Adrenal gland (tissue), 12 donors: Measurements from ENCODE around the gene PRLR. TPM values are rescaled to one million over a fixed set of nuclear protein-coding genes. Genes with fewer than 3 reads are reported as not detected.

Experiments used
- DNase-seq, 7 donors: peaks; one replicate each; pipeline ENCODE4 v3.0.0-alpha.2; 2019 to 2020
- H3K27ac ChIP-seq, 5 donors: fragments of 200-600 bp; sonication (generic) in 4 of 5; 1 replicate in 3 of 5; 2 replicates in 2 of 5; pipeline versions ENCODE4 v1.5.1 to v1.8.0; 2016 to 2020; ENCODE audit warnings: mild to moderate bottlenecking in 1 of 5
- H3K27me3 ChIP-seq: fragments of 200-600 bp; 2 replicates; pipeline ENCODE4 v1.8.0; 2021
- H3K36me3 ChIP-seq, 2 donors: fragments of 200-600 bp; replicated peaks in 1 of 2; 1 replicate in 1 of 2; 2 replicates in 1 of 2; pipeline versions ENCODE4 v1.5.1 to v1.8.0; 2018 to 2022
- H3K4me1 ChIP-seq, 2 donors: fragments of 200-600 bp; replicated peaks in 1 of 2; 1 replicate in 1 of 2; 2 replicates in 1 of 2; pipeline versions ENCODE4 v1.5.1 to v1.8.0; 2018 to 2021
- H3K4me3 ChIP-seq, 4 donors: fragments of 200-600 bp; sonication (generic) in 3 of 4; one replicate each; pipeline ENCODE4 v1.5.1; 2016 to 2018
- H3K9me3 ChIP-seq, 3 donors: fragments of 200-600 bp; sonication (generic) in 1 of 3; replicated peaks in 1 of 3; 1 replicate in 2 of 3; 2 replicates in 1 of 3; pipeline versions ENCODE4 v1.5.1 to v1.8.0; 2016 to 2021
- CTCF ChIP-seq, 6 experiments: fragments of 450-650 bp in 4 of 6; fragments of 200-600 bp in 2 of 6; sonication (generic) in 1 of 6; IDR thresholded peaks; 1 replicate in 5 of 6; 2 replicates in 1 of 6; pipeline versions ENCODE4 v1.5.1 to v1.8.0; 2016 to 2021; ENCODE audit warnings: antibody characterized with exemption in 6 of 6, mild to moderate bottlenecking in 2 of 6, moderate library complexity in 1 of 6
- POLR2A ChIP-seq, 2 donors: fragments of 450-650 bp; IDR thresholded peaks; one replicate each; pipeline ENCODE4 v1.6.1; 2017; ENCODE audit warnings: antibody characterized with exemption in 2 of 2, mild to moderate bottlenecking in 2 of 2, moderate library complexity in 1 of 2
- WGBS, 4 donors: extraction: QIAGEN DNeasy Blood & Tissue Kit in 2 of 4; methylation state at CpG; one replicate each; pipeline versions ENCODE4 v1.1.5 to v1.1.7; 2013 to 2017; 5-methylcytosine and 5-hydroxymethylcytosine counted together
- intact Hi-C, 2 donors: fragments of 100-400 bp; cut with DNase I; formaldehyde crosslinking; loops; one replicate each; pipeline versions ENCODE4 v1.14.1 to v1.15.0; 2022 to 2023
- polyA plus RNA-seq, 3 donors: library from polyadenylated mRNA; stranded (reverse); fragments of 200-250 nt in 2 of 3; fragments of 350-450 nt in 1 of 3; fragmentation: Illumina TruSeq in 1 of 3; extraction: RNeasy Lipid Tissue Mini Kit (QIAGEN cat#74804) in 1 of 3; gene quantifications; one replicate each; pipeline ENCODE4 v1.2.3, GENCODE V29; 2013 to 2014
- total RNA-seq, 9 donors: library from RNA; depleted of rRNA in 4 of 9; stranded (reverse); fragments of >200 nt in 4 of 9; fragments of 120-200 nt in 1 of 9; fragmentation: NEBNext Ultra II Directional in 1 of 9; extraction: Animal tissue kit (Norgen Biotek cat#: 25700) in 1 of 9; gene quantifications; one replicate each; pipeline versions ENCODE4 v1.1.0 to v1.2.4, GENCODE V29; 2013 to 2023
- donor health status: healthy with polysubstance abuse.
- donor health status: Bipolar disorder and iron deficiency.
- donor health status: DM: yes; HTN: yes; CAD: no.
- donor health status: DM: no; HTN: no; CAD: no.
- donor health status: DM: no; HTN: no; CAD: no.
- donor health status: DM: yes; HTN: yes; CAD: no.

The PRLR gene
- total and polyA plus RNA-seq, 12 donors: 2.1 to 149 (median 74.1) TPM

DNA sequence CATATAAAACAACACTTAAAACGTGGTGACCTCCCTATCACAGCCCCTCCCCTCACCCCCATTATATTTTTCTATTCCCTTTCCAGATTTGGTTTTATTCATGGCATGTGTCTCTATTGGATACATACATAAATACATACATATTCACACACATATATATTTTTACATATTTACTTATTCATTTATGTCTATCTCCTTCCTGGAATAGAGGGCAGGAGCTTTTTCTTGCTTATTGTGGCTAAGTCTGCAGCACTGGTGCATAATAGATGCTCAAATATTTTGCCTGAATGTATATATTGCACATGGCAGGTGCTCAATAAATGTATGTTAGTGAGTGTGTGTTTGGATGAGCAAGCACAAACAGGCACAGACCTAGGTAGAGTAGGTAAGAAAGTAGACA, 185.0 kb downstream of the PRLR start:
- intact Hi-C loops: no loop called here
- DNase-seq: no peak
- 24 to 52% (median 49%) methylated on average over 1 of the region's 1 CpG for WGBS, 4 donors

DNA sequence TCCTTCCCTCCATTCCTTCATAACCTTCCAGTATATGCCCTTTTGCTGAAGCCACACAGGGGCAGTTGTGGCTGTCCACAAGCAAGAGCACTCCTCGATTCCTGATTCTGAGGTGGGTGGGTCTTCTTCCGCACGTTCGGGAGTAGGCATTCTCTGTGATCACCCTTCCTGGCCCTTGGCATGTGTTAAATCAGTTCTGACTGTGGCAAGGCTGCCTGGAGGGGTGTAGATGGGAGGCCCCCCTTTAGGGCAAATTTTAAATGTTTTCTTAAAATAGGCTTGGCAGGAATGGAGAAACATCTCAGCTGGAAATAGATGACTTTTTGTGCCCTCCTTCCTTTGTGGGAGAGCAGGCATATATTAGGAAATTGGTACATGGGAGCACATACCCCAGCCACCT, 185.6 kb downstream of the PRLR start:
- intact Hi-C loops: no loop called here
- no peaks in the 10 kb centered on the region for H3K4me1 ChIP-seq
- DNase-seq: no peak

More for the DNA sequence above, 185.0 kb downstream of the PRLR start:
- no peaks in the 10 kb centered on the region for H3K27me3 ChIP-seq
- H3K4me3 ChIP-seq: no peak overlapping the region
- H3K4me1 ChIP-seq: no peaks in the 10 kb centered on the region
- H3K36me3 ChIP-seq: no peaks in the 10 kb centered on the region
- H3K27ac ChIP-seq: no peak overlapping the region
- TF ChIP-seq CTCF (IDR thresholded peaks at IDR 0.05) (no peak), POLR2A (IDR thresholded peaks at IDR 0.05) (no peak)
- no peaks in the 10 kb centered on the region for H3K9me3 ChIP-seq

GRCh38 chr5:35042781-35043180, 187.5 kb downstream of the PRLR start:
- no peak for DNase-seq
- Histone ChIP-seq H3K4me3 (no peak overlapping the region), H3K36me3 (no peaks in the 10 kb centered on the region), H3K27me3 (no peaks in the 10 kb centered on the region), H3K4me1 (no peaks in the 10 kb centered on the region), H3K9me3 (no peaks in the 10 kb centered on the region), H3K27ac (no peak overlapping the region)
- no peak for TF ChIP-seq CTCF (IDR thresholded peaks at IDR 0.05)
- TF ChIP-seq POLR2A (IDR thresholded peaks at IDR 0.05): no peak
- intact Hi-C loops: no loop called here
- 58 to 85% (median 76%) methylated on average over 4 of the region's 4 CpGs for WGBS, 4 donors

More for the DNA sequence above, 185.6 kb downstream of the PRLR start:
- Histone ChIP-seq H3K9me3 (no peaks in the 10 kb centered on the region), H3K27ac (no peak overlapping the region), H3K36me3 (no peaks in the 10 kb centered on the region), H3K27me3 (no peaks in the 10 kb centered on the region), H3K4me3 (no peak overlapping the region)
- TF ChIP-seq CTCF (IDR thresholded peaks at IDR 0.05) (no peak), POLR2A (IDR thresholded peaks at IDR 0.05) (no peak)
- WGBS, 4 donors: 85 to 89% (median 87%) methylated on average over 4 of the region's 4 CpGs

GRCh38 chr5:35041261-35041660, 189.0 kb downstream of the PRLR start:
- no peaks in the 10 kb centered on the region for H3K4me1 ChIP-seq
- H3K9me3 ChIP-seq: no peaks in the 10 kb centered on the region
- H3K4me3 ChIP-seq: no peak overlapping the region
- no peaks in the 10 kb centered on the region for H3K27me3 ChIP-seq
- intact Hi-C loops: no loop called here
- TF ChIP-seq CTCF (IDR thresholded peaks at IDR 0.05) (no peak), POLR2A (IDR thresholded peaks at IDR 0.05) (no peak)
- DNase-seq: no peak
- 57 to 73% (median 66%) methylated on average over 3 of the region's 3 CpGs for WGBS, 4 donors
- no peak overlapping the region for H3K27ac ChIP-seq
- no peaks in the 10 kb centered on the region for H3K36me3 ChIP-seq
